HEK293 (cell line): ENCODE results near the gene TNFAIP8.

Experiments used
- CTCF ChIA-PET: fragments of 350-600 bp; formaldehyde crosslinking; extraction: SDS; loops from one replicate; lab custom pipeline; 2021; ENCODE audit warnings: antibody characterized with exemption; lab: Yijun Ruan, JAX
- POLR2A ChIA-PET: fragments of 300-600 bp; formaldehyde crosslinking; extraction: SDS; loops from one replicate; lab custom pipeline; 2020; ENCODE audit warnings: antibody characterized with exemption, inconsistent platforms; lab: Yijun Ruan, JAX
- H3K27ac ChIP-seq: fragments of 200-500 bp; sonication (Bioruptor generic); 2 replicates; pipeline ENCODE4 v1.5.1; 2014; ENCODE audit warnings: low read depth, low read length, control low read depth, inconsistent platforms; ENCODE audit errors: extremely low read depth
- H3K36me3 ChIP-seq, 2 experiments: fragments of 200-500 bp in 1 of 2; sonication (Bioruptor generic) in 1 of 2; 1 replicate in 1 of 2; 2 replicates in 1 of 2; pipeline ENCODE4 v1.5.1; 2014 to 2017; ENCODE audit warnings: inconsistent platforms in 2 of 2, low read length in 2 of 2; ENCODE audit not compliant: control insufficient read depth in 2 of 2, insufficient read depth in 1 of 2
- H3K4me1 ChIP-seq: fragments of 200-500 bp; sonication (Bioruptor generic); 2 replicates; pipeline ENCODE4 v1.5.1; 2014; ENCODE audit warnings: mild to moderate bottlenecking, low read length, inconsistent platforms; ENCODE audit not compliant: control insufficient read depth, insufficient read depth
- H3K4me3 ChIP-seq: 2 replicates; pipeline ENCODE4 v1.5.1; 2011; ENCODE audit warnings: low read depth, mild to moderate bottlenecking, control low read depth, low read length, moderate library complexity
- H3K9me3 ChIP-seq: fragments of 200-500 bp; sonication (Bioruptor generic); 2 replicates; pipeline ENCODE4 v1.5.1; 2014; ENCODE audit warnings: low read depth, low read length, inconsistent platforms; ENCODE audit not compliant: control insufficient read depth, insufficient read depth
- GLI4 ChIP-seq: fragments of 450-650 bp; formaldehyde crosslinking; IDR thresholded peaks from 2 replicates; pipeline ENCODE4 v1.5.1; 2016; ENCODE audit warnings: missing biosample characterization, missing genetic modification characterization
- MZF1 ChIP-seq: fragments of 450-650 bp; formaldehyde crosslinking; IDR thresholded peaks from 2 replicates; pipeline ENCODE4 v1.5.1; 2017; ENCODE audit warnings: missing biosample characterization, missing genetic modification characterization, borderline replicate concordance
- SALL2 ChIP-seq: fragments of 450-650 bp; formaldehyde crosslinking; IDR thresholded peaks from 2 replicates; pipeline ENCODE4 v1.5.0; 2017; ENCODE audit warnings: missing biosample characterization, mild to moderate bottlenecking, missing genetic modification characterization, borderline replicate concordance
- TRIM28 ChIP-seq: IDR thresholded peaks from 2 replicates; pipeline ENCODE4 v1.6.1; 2011; ENCODE audit warnings: low read length, control low read depth, borderline replicate concordance
- ZBTB17 ChIP-seq: fragments of 450-650 bp; formaldehyde crosslinking; IDR thresholded peaks from 2 replicates; pipeline ENCODE4 v1.5.1; 2016; ENCODE audit warnings: missing biosample characterization, missing genetic modification characterization
- ZNF114 ChIP-seq: fragments of 450-650 bp; formaldehyde crosslinking; IDR thresholded peaks from 2 replicates; pipeline ENCODE4 v1.5.0; 2017; ENCODE audit warnings: missing biosample characterization, missing genetic modification characterization
- ZNF2 ChIP-seq: fragments of 450-650 bp; formaldehyde crosslinking; IDR thresholded peaks from 2 replicates; pipeline ENCODE4 v1.5.1; 2016; ENCODE audit warnings: missing biosample characterization, missing genetic modification characterization
- ZNF248 ChIP-seq: fragments of 450-650 bp; formaldehyde crosslinking; IDR thresholded peaks from 2 replicates; pipeline ENCODE4 v1.5.1; 2017; ENCODE audit warnings: missing biosample characterization, missing genetic modification characterization
- ZNF302 ChIP-seq: fragments of 450-650 bp; formaldehyde crosslinking; IDR thresholded peaks from 2 replicates; pipeline ENCODE4 v1.5.1; 2016; ENCODE audit warnings: missing biosample characterization, missing genetic modification characterization, low read depth
- ZNF341 ChIP-seq: fragments of 450-650 bp; formaldehyde crosslinking; IDR thresholded peaks from 2 replicates; pipeline ENCODE4; 2016; ENCODE audit warnings: low read depth, missing biosample characterization, missing genetic modification characterization
- ZNF354C ChIP-seq: fragments of 450-650 bp; formaldehyde crosslinking; IDR thresholded peaks from 2 replicates; pipeline ENCODE4 v1.5.1; 2016; ENCODE audit warnings: missing biosample characterization, missing genetic modification characterization, low read depth, borderline replicate concordance
- ZNF37A ChIP-seq: fragments of 450-650 bp; IDR thresholded peaks from 2 replicates; pipeline ENCODE4 v1.5.1; 2018; ENCODE audit warnings: missing biosample characterization, missing genetic modification characterization
- ZNF501 ChIP-seq: fragments of 450-650 bp; formaldehyde crosslinking; IDR thresholded peaks from 2 replicates; pipeline ENCODE4 v1.5.1; 2016; ENCODE audit warnings: missing biosample characterization, missing genetic modification characterization
- ZNF521 ChIP-seq: fragments of 450-650 bp; formaldehyde crosslinking; IDR thresholded peaks from 2 replicates; pipeline ENCODE4 v1.5.1; 2017; ENCODE audit warnings: missing biosample characterization, mild to moderate bottlenecking, missing genetic modification characterization
- ZNF549 ChIP-seq: fragments of 450-650 bp; IDR thresholded peaks from 2 replicates; pipeline ENCODE4 v1.5.1; 2018; ENCODE audit warnings: missing biosample characterization, missing genetic modification characterization, mild to moderate bottlenecking, inconsistent platforms, moderate library complexity
- ZNF560 ChIP-seq: fragments of 450-650 bp; formaldehyde crosslinking; IDR thresholded peaks from 2 replicates; pipeline ENCODE4 v1.5.1; 2017; ENCODE audit warnings: missing biosample characterization, missing genetic modification characterization, borderline replicate concordance
- ZNF777 ChIP-seq: fragments of 450-650 bp; formaldehyde crosslinking; IDR thresholded peaks from 2 replicates; pipeline ENCODE4 v1.5.1; 2017; ENCODE audit warnings: missing biosample characterization, missing genetic modification characterization, borderline replicate concordance
- ZNF792 ChIP-seq: fragments of 450-650 bp; formaldehyde crosslinking; IDR thresholded peaks from 2 replicates; pipeline ENCODE4 v1.5.1; 2016; ENCODE audit warnings: missing biosample characterization, missing genetic modification characterization
- TF ChIP-seq, protein P1 (sequence below): fragments of 450-650 bp; formaldehyde crosslinking; IDR thresholded peaks from 2 replicates; pipeline ENCODE4 v1.5.1; 2016; ENCODE audit warnings: missing biosample characterization, missing genetic modification characterization, borderline replicate concordance
- TF ChIP-seq, protein P2 (sequence below): fragments of 450-650 bp; IDR thresholded peaks from 2 replicates; pipeline ENCODE4 v1.5.1; 2018; ENCODE audit warnings: missing biosample characterization, missing genetic modification characterization
- TF ChIP-seq, protein P3 (sequence below): fragments of 450-650 bp; formaldehyde crosslinking; IDR thresholded peaks from 2 replicates; pipeline ENCODE4 v1.5.1; 2016; ENCODE audit warnings: missing biosample characterization, missing genetic modification characterization
- TF ChIP-seq, protein P4 (sequence below): fragments of 450-650 bp; formaldehyde crosslinking; IDR thresholded peaks from 2 replicates; pipeline ENCODE4 v1.5.1; 2016; ENCODE audit warnings: missing biosample characterization, missing genetic modification characterization

Gene TNFAIP8

DNA sequence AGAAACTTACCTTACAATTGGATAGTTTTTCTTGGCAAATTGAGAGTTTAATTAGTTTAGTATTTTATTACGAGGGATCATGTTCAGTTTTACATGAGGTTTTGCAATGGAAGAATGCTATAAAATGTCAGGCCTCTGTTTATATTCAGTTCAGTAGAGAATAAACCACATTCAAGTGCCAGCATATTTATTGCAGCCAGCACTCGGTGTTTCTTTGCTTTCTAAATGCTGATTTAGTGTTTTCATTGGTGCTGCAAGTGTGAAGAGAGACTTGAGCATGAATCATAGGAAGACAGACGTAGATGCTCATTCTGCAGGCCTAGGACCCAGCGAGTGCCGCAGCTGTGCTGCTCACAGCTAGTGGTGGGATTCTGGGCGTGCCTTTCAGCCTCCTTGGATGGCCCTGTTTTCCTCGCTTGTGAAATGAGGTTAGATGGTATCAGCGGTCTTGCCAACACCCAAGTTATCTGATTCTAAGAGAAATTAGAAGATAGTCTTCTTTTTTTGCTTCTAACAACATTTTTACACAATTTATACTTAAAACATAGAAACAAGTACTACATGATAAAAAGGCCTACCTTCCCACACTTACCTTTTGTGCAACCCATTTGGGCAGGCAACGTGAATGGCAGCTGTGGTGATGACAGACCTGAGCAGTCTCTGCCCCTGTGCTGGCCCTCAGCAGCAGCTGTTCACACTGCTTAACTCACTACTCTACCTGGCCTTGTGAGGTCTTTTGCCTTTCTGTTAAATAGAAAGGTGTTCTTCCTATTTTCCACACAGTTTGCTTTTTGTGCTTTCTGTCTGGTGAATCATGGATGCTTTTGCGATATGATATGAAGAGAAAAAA, 26.8 kb upstream of the TNFAIP8 start (continued):
- TF ChIP-seq, protein P1, sequence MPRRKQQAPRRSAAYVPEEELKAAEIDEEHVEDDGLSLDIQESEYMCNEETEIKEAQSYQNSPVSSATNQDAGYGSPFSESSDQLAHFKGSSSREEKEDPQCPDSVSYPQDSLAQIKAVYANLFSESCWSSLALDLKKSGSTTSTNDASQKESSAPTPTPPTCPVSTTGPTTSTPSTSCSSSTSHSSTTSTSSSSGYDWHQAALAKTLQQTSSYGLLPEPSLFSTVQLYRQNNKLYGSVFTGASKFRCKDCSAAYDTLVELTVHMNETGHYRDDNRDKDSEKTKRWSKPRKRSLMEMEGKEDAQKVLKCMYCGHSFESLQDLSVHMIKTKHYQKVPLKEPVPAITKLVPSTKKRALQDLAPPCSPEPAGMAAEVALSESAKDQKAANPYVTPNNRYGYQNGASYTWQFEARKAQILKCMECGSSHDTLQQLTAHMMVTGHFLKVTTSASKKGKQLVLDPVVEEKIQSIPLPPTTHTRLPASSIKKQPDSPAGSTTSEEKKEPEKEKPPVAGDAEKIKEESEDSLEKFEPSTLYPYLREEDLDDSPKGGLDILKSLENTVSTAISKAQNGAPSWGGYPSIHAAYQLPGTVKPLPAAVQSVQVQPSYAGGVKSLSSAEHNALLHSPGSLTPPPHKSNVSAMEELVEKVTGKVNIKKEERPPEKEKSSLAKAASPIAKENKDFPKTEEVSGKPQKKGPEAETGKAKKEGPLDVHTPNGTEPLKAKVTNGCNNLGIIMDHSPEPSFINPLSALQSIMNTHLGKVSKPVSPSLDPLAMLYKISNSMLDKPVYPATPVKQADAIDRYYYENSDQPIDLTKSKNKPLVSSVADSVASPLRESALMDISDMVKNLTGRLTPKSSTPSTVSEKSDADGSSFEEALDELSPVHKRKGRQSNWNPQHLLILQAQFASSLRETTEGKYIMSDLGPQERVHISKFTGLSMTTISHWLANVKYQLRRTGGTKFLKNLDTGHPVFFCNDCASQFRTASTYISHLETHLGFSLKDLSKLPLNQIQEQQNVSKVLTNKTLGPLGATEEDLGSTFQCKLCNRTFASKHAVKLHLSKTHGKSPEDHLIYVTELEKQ (tag by site-specific recombination), result peak; percentile 77
- TF ChIP-seq ZNF37A (tag by site-specific recombination) (no peak), ZNF501 (0 out of 2 replicates have a peak, but pooled peaks have one; percentile 18), ZNF777 (tag by site-specific recombination) (no peak), SALL2 (tag by site-specific recombination) (no peak), ZNF549 (tag by site-specific recombination) (no peak), ZNF248 (tag by site-specific recombination) (no peak)
- TF ChIP-seq, all 188 proteins: peak for 53

DNA sequence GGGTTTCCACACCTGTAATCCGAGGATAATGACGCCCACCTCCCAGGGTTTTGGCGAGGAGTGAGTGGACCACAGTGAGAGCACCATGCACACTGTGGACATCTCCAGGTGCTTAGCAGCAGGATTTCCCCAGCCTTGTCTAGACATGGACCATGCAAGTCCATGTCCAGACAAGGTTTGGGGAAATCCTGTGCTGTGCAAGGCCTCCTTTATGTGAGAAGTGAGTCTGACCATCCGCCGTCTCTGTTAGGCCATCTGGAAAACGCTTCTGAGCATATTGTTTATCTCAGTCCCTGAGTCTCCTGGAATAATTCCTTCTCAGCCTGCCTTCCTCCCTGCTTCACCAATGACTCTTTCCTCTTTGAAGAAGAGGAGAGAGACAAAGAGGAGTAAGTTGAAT, 26.2 kb upstream of the TNFAIP8 start:
- Histone ChIP-seq H3K4me1 (peaks cover 5% of the 10 kb centered on the region; the same call in 1 of the 2 replicates), H3K36me3 (no peaks in the 10 kb centered on the region), H3K27ac (no peak overlapping the region), H3K4me3 (no peak overlapping the region), H3K9me3 (no peaks in the 10 kb centered on the region)
- CTCF ChIA-PET, result interaction anchor here (0.6 to 1.0 kb wide), 3 partner anchors 77 to 342 kb away, joined by 3 read pairs; no protein-coding TSS in a partner anchor
- no peak for TF ChIP-seq ZNF2 (tag by site-specific recombination)
- TF ChIP-seq, protein P2, sequence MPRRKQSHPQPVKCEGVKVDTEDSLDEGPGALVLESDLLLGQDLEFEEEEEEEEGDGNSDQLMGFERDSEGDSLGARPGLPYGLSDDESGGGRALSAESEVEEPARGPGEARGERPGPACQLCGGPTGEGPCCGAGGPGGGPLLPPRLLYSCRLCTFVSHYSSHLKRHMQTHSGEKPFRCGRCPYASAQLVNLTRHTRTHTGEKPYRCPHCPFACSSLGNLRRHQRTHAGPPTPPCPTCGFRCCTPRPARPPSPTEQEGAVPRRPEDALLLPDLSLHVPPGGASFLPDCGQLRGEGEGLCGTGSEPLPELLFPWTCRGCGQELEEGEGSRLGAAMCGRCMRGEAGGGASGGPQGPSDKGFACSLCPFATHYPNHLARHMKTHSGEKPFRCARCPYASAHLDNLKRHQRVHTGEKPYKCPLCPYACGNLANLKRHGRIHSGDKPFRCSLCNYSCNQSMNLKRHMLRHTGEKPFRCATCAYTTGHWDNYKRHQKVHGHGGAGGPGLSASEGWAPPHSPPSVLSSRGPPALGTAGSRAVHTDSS (tag by site-specific recombination), result 0 out of 2 replicates have a peak, but pooled peaks have one; percentile 9
- TF ChIP-seq, protein P3, sequence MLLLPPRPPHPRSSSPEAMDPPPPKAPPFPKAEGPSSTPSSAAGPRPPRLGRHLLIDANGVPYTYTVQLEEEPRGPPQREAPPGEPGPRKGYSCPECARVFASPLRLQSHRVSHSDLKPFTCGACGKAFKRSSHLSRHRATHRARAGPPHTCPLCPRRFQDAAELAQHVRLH (tag by site-specific recombination), result no peak
- POLR2A ChIA-PET, result no interaction called here

DNA sequence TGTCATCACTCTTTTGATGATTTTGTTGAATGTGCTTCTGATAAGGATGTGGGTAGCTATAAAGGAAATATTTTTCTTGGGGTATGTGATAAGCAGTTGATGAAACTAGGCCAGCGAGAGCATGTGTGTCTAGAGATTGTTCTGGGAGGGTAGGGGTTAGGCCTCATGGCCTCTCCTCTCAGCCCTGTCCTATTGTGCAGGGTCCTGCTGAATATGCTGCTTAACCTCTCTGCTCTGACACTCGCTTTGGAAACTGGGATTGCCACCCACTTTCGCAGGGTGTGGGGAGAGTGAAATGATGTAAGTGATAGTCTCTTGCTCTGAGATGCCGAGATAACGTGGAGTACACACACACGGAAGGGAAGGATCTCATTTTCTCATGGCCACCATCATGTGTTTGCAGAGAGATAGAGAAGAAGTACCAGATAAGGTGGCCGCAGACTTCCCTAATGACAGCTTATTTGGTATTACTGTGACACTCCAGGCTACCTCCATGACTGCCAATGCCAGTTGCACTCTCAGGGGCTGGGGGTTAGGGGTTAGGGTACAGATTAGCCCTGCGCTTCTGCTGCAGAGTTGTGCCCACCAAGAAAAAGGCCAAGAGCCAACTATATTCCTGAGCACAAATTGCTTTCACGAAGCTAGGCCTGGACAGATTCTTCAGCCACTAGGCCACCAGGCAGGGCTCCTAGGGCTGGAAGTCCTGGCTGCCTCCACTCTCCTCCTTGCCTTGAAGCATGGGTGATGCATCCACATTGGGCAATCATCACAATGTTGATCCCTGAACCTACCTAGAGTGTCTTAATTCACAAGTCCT, 25.2 kb upstream of the TNFAIP8 start:
- ChIA-PET POLR2A (no interaction called here), CTCF (interaction anchor here (0.6 to 1.0 kb wide), 2 partner anchors 76 to 306 kb away, joined by 3 read pairs; no protein-coding TSS in a partner anchor)
- TF ChIP-seq ZNF560 (tag by site-specific recombination) (no peak), ZNF521 (no peak), GLI4 (tag by site-specific recombination) (no peak), ZNF341 (no peak), ZBTB17 (no peak), MZF1 (tag by site-specific recombination) (no peak), ZNF114 (tag by site-specific recombination) (no peak), ZNF354C (no peak), ZNF302 (tag by site-specific recombination) (no peak), ZNF792 (tag by site-specific recombination) (no peak), TRIM28 (no peak)
- TF ChIP-seq, protein P4, sequence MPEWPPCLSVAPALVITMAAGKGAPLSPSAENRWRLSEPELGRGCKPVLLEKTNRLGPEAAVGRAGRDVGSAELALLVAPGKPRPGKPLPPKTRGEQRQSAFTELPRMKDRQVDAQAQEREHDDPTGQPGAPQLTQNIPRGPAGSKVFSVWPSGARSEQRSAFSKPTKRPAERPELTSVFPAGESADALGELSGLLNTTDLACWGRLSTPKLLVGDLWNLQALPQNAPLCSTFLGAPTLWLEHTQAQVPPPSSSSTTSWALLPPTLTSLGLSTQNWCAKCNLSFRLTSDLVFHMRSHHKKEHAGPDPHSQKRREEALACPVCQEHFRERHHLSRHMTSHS (tag by site-specific recombination), result no peak
- H3K4me3 ChIP-seq, result no peak overlapping the region
- H3K9me3 ChIP-seq, result no peaks in the 10 kb centered on the region
- H3K27ac ChIP-seq, result no peak overlapping the region
- H3K36me3 ChIP-seq, result no peaks in the 10 kb centered on the region
- H3K4me1 ChIP-seq, result peaks cover 5% of the 10 kb centered on the region; the same call in 1 of the 2 replicates
